ENCODE data around the gene POLR1H.

The POLR1H gene

GRCh38 chr6:30102970-30103871 lies 42.2 kb downstream of the POLR1H start:
- H3K36me3 ChIP-seq (ENCODE audit: control insufficient read depth, insufficient read depth, low read length): no peaks in the 10 kb centered on the region
- H3K27me3 ChIP-seq (ENCODE audit: control insufficient read depth, insufficient read depth, low read length): peaks cover 11% of the 10 kb centered on the region
- peak overlapping the region; percentile 50 for H3K27ac ChIP-seq (ENCODE audit: low read depth, low read length)
- H3K4me3 ChIP-seq (ENCODE audit: low read length): peak overlapping the region; percentile 55
- H3K9ac ChIP-seq (ENCODE audit: low read length): peak overlapping the region; percentile 53
- peaks cover 7% of the 10 kb centered on the region for H3K4me1 ChIP-seq (ENCODE audit: control insufficient read depth, insufficient read depth, low read length)

GRCh38 chr6:30103872-30104179 lies 42.8 kb downstream of the POLR1H start:
- Histone ChIP-seq H3K4me3 (ENCODE audit: low read length) (peak overlapping the region; percentile 55), H3K36me3 (ENCODE audit: control insufficient read depth, insufficient read depth, low read length) (no peaks in the 10 kb centered on the region), H3K27ac (ENCODE audit: low read depth, low read length) (no peak overlapping the region), H3K27me3 (ENCODE audit: control insufficient read depth, insufficient read depth, low read length) (peaks cover 11% of the 10 kb centered on the region), H3K4me1 (ENCODE audit: control insufficient read depth, insufficient read depth, low read length) (peaks cover 7% of the 10 kb centered on the region), H3K9ac (ENCODE audit: low read length) (no peak overlapping the region)

DNA sequence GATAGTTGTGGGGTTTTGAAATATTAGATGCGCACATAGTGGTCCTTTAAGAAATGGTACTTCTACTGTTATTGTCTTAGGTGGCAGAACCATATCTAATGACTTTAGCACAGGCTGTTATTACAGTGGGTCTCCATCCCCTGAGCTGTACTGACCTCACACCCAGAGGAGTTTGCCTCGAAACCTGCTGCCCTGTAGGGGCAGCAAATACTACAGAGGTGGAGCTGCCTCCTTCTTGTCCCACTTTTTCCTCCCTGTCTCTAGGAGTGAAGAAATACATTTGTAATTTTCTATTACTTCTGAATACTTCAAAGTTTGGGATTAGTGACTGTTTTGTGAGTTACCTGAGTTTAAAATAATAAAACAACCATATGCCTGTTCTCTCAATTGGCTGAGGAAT lies 43.6 kb downstream of the POLR1H start:
- Histone ChIP-seq H3K27ac (ENCODE audit: low read depth, low read length) (no peak overlapping the region), H3K9ac (ENCODE audit: low read length) (no peak overlapping the region), H3K27me3 (ENCODE audit: control insufficient read depth, insufficient read depth, low read length) (peaks cover 8% of the 10 kb centered on the region), H3K36me3 (ENCODE audit: control insufficient read depth, insufficient read depth, low read length) (no peaks in the 10 kb centered on the region), H3K4me3 (ENCODE audit: low read length) (no peak overlapping the region), H3K4me1 (ENCODE audit: control insufficient read depth, insufficient read depth, low read length) (peaks cover 7% of the 10 kb centered on the region)

DNA sequence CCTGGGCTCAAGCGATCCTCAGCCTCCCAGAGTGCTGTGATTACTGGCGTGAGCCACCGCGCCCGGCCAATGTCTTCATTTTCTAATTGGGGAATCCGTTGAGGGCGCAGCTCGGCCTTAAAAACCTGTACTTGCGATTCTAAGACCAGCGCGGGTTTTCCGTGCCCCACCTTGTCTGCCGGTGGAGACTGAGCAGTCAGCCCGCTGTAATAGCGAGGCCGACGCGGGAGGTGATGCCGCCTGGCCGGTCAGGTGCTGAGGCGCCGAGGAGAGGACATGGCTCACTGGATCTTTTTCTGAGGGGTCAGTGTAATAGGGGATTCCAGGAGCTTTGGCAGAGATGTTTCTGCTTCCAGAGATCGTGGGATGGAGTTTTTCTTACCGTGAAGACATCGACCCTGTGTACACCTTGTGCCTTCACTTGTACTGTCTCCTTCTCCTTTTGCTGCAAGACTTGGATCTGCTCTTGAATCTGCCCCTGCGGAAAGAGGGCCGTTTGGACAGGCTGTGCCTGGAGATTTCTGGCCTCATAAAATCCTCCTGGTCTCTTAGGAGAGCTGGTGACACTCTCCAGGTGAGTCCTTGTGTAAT lies 50.3 kb downstream of the POLR1H start:
- Histone ChIP-seq H3K27ac (ENCODE audit: low read depth, low read length) (no peak overlapping the region), H3K4me1 (ENCODE audit: control insufficient read depth, insufficient read depth, low read length) (no peaks in the 10 kb centered on the region), H3K36me3 (ENCODE audit: control insufficient read depth, insufficient read depth, low read length) (no peaks in the 10 kb centered on the region), H3K9ac (ENCODE audit: low read length) (no peak overlapping the region), H3K4me3 (ENCODE audit: low read length) (no peak overlapping the region), H3K27me3 (ENCODE audit: control insufficient read depth, insufficient read depth, low read length) (no peaks in the 10 kb centered on the region)

DNA sequence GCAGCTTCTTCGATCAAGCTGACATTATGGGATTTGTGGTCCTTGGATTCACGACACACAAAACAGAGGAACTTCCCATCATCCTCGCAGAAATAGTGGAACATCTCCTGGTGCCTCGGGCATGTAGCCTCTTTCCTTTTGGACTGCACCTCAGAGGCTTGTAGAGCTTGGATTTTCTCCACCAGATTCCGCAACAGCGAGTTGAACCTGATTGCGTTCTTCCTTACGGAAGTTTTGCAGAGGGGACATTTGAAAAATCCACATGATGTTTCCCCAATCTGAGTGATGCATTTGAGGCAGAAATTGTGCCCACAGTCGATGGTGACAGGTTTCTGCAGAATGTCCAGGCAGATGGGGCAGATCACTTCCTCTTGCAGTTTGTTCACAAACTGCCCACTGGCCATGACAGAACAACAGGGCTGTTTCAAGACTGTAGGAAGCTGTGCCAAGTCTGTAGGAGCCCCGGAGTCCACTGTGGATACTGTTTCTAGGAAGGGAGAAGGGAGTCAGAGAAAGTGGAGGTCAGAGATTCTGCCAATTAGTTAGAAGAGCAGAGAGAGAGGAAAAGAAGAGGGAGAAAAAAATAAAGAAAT lies 51.4 kb downstream of the POLR1H start:
- no peak overlapping the region for H3K4me3 ChIP-seq (ENCODE audit: low read length)
- no peaks in the 10 kb centered on the region for H3K36me3 ChIP-seq (ENCODE audit: control insufficient read depth, insufficient read depth, low read length)

GRCh38 chr6:30113003-30113759 lies 52.1 kb downstream of the POLR1H start, which contains the start of gene TRIM31:
Gene TRIM31 (minus strand): TSS chr6:30113090. CDS start chr6:30112805, 285 bp downstream.
- Histone ChIP-seq H3K27ac (ENCODE audit: low read depth, low read length) (no peak within 1 kb of the TSS), H3K9ac (ENCODE audit: low read length) (no peak within 1 kb of the TSS), H3K27me3 (ENCODE audit: control insufficient read depth, insufficient read depth, low read length) (no peaks in the 10 kb centered on the region), H3K36me3 (ENCODE audit: control insufficient read depth, insufficient read depth, low read length) (no peaks in the 10 kb centered on the region), H3K4me1 (ENCODE audit: control insufficient read depth, insufficient read depth, low read length) (no peaks in the 10 kb centered on the region), H3K4me3 (ENCODE audit: low read length) (no peak within 1 kb of the TSS)

More for the DNA sequence above, 51.4 kb downstream of the POLR1H start:
- no peak overlapping the region for H3K27ac ChIP-seq (ENCODE audit: low read depth, low read length)
- H3K4me1 ChIP-seq (ENCODE audit: control insufficient read depth, insufficient read depth, low read length): no peaks in the 10 kb centered on the region
- no peaks in the 10 kb centered on the region for H3K27me3 ChIP-seq (ENCODE audit: control insufficient read depth, insufficient read depth, low read length)
- H3K9ac ChIP-seq (ENCODE audit: low read length): no peak overlapping the region

DNA sequence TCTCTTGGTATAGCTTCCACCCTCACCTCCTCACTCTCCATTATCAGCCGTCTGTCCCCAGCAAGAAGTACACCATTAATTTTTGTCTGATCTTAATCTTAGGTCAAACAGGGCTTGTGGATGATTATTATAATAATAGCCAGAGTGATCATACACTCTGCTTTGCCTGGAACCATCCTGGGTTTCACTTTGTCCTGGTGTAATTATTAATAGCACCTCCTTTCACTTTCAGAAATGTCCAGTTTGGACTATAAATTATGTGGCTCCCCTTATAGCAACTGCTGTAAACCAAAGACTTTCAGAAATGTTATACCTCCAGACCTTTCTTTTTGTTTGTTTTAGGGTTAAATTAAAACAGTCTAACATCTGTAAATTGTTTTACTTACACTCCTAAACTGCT lies 52.8 kb downstream of the POLR1H start:
- Histone ChIP-seq H3K9ac (ENCODE audit: low read length) (no peak overlapping the region), H3K36me3 (ENCODE audit: control insufficient read depth, insufficient read depth, low read length) (no peaks in the 10 kb centered on the region), H3K27ac (ENCODE audit: low read depth, low read length) (no peak overlapping the region), H3K4me1 (ENCODE audit: control insufficient read depth, insufficient read depth, low read length) (no peaks in the 10 kb centered on the region), H3K27me3 (ENCODE audit: control insufficient read depth, insufficient read depth, low read length) (no peaks in the 10 kb centered on the region), H3K4me3 (ENCODE audit: low read length) (no peak overlapping the region)
